ENCODE measurements around the gene MYO5C. TPM values are rescaled to one million over a fixed set of nuclear protein-coding genes. Genes with fewer than 3 reads are reported as not detected.
A peak's percentile ranks its signal among the peaks of the same experiment; 100 is the strongest.

Gene MYO5C
- total RNA-seq, 1 experiment from 2014 or later, result 28.2 TPM

DNA sequence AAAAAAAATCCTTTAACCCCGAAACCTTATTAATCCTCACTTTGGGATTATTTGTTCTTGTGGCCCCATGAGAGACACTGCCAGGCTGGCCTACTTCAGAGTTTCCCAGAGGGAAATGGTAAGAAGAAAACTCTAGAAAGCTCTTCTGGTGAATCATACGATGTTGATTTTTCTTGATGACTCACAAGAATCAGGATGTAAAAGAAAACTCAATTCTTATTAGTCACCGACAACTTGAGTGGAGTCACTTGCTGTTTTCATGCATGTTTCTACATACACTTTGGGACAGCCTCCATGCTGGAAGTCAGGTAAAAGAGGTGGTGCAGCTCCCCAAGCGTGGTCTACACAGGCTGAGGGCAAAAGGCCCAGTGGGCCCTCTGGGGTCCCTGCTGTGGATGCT lies 42.8 kb downstream of the MYO5C start:
- Histone ChIP-seq H3K36me3 (ENCODE audit: control insufficient read depth, insufficient read depth, low read length) (no peaks in the 10 kb centered on the region), H3K9me3 (ENCODE audit: control insufficient read depth, insufficient read depth, low read depth, low read length) (no peaks in the 10 kb centered on the region), H3K27me3 (ENCODE audit: control insufficient read depth, insufficient read depth, low read length) (no peaks in the 10 kb centered on the region), H3K27ac (ENCODE audit: low read length) (peak overlapping the region; percentile 14; the same call in 1 of the 2 replicates), H3K4me3 (ENCODE audit: low read depth in 2 of 2, low read length in 2 of 2) (no peak overlapping the region), H3K4me1 (ENCODE audit: control insufficient read depth, insufficient read depth, low read length) (peaks cover 17% of the 10 kb centered on the region)
- in situ Hi-C loops (cut with HindIII; ENCODE audit: low pct_unique_long_range_greater_than_20kb, low sequenced_read_pairs), result no loop called here
- DNase-seq (ENCODE audit: low read depth, low spot score), result peak; percentile 94
- CTCF ChIA-PET, result no interaction called here
- ATAC-seq, result peak; percentile 77
- intact Hi-C loops (cut with micrococcal nuclease; ENCODE audit: unreplicated experiment), result loop anchor here (10.0 kb wide), 4 partner anchors 82 to 312 kb away; partner anchors contain the start of genes ARPP19 and MYO5A
- POLR2A ChIA-PET, result interaction anchor here (0.7 kb wide), 1 partner anchor 212 kb away, joined by 3 read pairs; no protein-coding TSS in a partner anchor
- TF ChIP-seq POLR2AphosphoS5 (IDR thresholded peaks at IDR 0.05; ENCODE audit: low read depth, low read length), result no peak; the same call in 1 of the 2 replicates
- TF ChIP-seq, protein P1, sequence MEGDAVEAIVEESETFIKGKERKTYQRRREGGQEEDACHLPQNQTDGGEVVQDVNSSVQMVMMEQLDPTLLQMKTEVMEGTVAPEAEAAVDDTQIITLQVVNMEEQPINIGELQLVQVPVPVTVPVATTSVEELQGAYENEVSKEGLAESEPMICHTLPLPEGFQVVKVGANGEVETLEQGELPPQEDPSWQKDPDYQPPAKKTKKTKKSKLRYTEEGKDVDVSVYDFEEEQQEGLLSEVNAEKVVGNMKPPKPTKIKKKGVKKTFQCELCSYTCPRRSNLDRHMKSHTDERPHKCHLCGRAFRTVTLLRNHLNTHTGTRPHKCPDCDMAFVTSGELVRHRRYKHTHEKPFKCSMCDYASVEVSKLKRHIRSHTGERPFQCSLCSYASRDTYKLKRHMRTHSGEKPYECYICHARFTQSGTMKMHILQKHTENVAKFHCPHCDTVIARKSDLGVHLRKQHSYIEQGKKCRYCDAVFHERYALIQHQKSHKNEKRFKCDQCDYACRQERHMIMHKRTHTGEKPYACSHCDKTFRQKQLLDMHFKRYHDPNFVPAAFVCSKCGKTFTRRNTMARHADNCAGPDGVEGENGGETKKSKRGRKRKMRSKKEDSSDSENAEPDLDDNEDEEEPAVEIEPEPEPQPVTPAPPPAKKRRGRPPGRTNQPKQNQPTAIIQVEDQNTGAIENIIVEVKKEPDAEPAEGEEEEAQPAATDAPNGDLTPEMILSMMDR (IDR thresholded peaks at IDR 0.05), result no peak
- TF ChIP-seq REST (IDR thresholded peaks at IDR 0.05; ENCODE audit: insufficient read depth in 1 of 2, low read depth in 2 of 2, low read length in 1 of 2), result no peak
- no peak for TF ChIP-seq SIN3A (IDR thresholded peaks at IDR 0.05; ENCODE audit: borderline replicate concordance, insufficient read depth, low read depth, low read length)
- TF ChIP-seq TCF7L2 (IDR thresholded peaks at IDR 0.05; ENCODE audit: low read depth, low read length), result no peak
- no TSS peak for BruUV-seq (replicated peaks)

- Histone ChIP-seq H3K9me3 (ENCODE audit: control insufficient read depth, insufficient read depth, low read depth, low read length) (no peaks in the 10 kb centered on the region), H3K36me3 (ENCODE audit: control insufficient read depth, insufficient read depth, low read length) (no peaks in the 10 kb centered on the region), H3K4me1 (ENCODE audit: control insufficient read depth, insufficient read depth, low read length) (peaks cover 17% of the 10 kb centered on the region), H3K27me3 (ENCODE audit: control insufficient read depth, insufficient read depth, low read length) (no peaks in the 10 kb centered on the region), H3K27ac (ENCODE audit: low read length) (no peak overlapping the region), H3K4me3 (ENCODE audit: low read depth in 2 of 2, low read length in 2 of 2) (no peak overlapping the region)
- TF ChIP-seq, protein P1 (IDR thresholded peaks at IDR 0.05), result no peak
- TF ChIP-seq TCF7L2 (IDR thresholded peaks at IDR 0.05; ENCODE audit: low read depth, low read length), result no peak
- no peak for TF ChIP-seq SIN3A (IDR thresholded peaks at IDR 0.05; ENCODE audit: borderline replicate concordance, insufficient read depth, low read depth, low read length)
- ATAC-seq (no peak), DNase-seq (ENCODE audit: low read depth, low spot score) (no peak)
- intact Hi-C loops (cut with micrococcal nuclease; ENCODE audit: unreplicated experiment), result loop anchor here (10.0 kb wide), 4 partner anchors 83 to 313 kb away; partner anchors contain the start of genes ARPP19 and MYO5A
- CTCF ChIA-PET, result no interaction called here
- BruUV-seq (replicated peaks), result no TSS peak
- POLR2A ChIA-PET, result no interaction called here
- in situ Hi-C loops (cut with HindIII; ENCODE audit: low pct_unique_long_range_greater_than_20kb, low sequenced_read_pairs), result no loop called here
Measured at GRCh38 chr15:52251144-52251860, 44.3 kb downstream of the MYO5C start.

Measured in Panc1 (cell line).